HepG2 (cell line): Measurements from ENCODE around the gene CRTC2. TPM values are rescaled to one million over a fixed set of nuclear protein-coding genes. Genes with fewer than 3 reads are reported as not detected.

Experiments used
- ADNP ChIP-seq: sonication (generic); formaldehyde crosslinking; IDR thresholded peaks from 2 replicates; pipeline ENCODE4 v1.4.0; 2020; ENCODE audit warnings: missing genetic modification reagents
- HDAC2 ChIP-seq: sonication (generic); formaldehyde crosslinking; IDR thresholded peaks from 2 replicates; pipeline ENCODE4 v1.4.0; 2020; ENCODE audit warnings: missing genetic modification reagents
- PPARG ChIP-seq: conservative IDR thresholded peaks from 2 replicates; pipeline ENCODE4 v1.6.1; 2016; ENCODE audit warnings: missing biosample characterization, missing genetic modification reagents
- SP1 ChIP-seq, 2 experiments: fragments of 450-650 bp in 1 of 2; sonication (generic) in 1 of 2; formaldehyde crosslinking in 1 of 2; IDR thresholded peaks; 2 replicates each; pipeline versions ENCODE4 v1.4.0 to v1.6.1; 2016 to 2020; ENCODE audit warnings: missing genetic modification reagents in 1 of 2
- ZNF230 ChIP-seq: sonication (generic); formaldehyde crosslinking; IDR thresholded peaks from 2 replicates; pipeline ENCODE4 v1.4.0; 2020; ENCODE audit warnings: mild to moderate bottlenecking, missing genetic modification reagents
- ZNF496 ChIP-seq: sonication (generic); formaldehyde crosslinking; IDR thresholded peaks from 2 replicates; pipeline ENCODE4 v1.8.1; 2023; ENCODE audit warnings: mild to moderate bottlenecking, moderate library complexity, missing genetic modification reagents; ENCODE audit not compliant: insufficient replicate concordance
- ZNF547 ChIP-seq: sonication (generic); formaldehyde crosslinking; IDR thresholded peaks from 2 replicates; pipeline ENCODE4 v1.5.1; 2020; ENCODE audit warnings: mild to moderate bottlenecking, missing genetic modification reagents
- ZNF703 ChIP-seq: sonication (generic); formaldehyde crosslinking; IDR thresholded peaks from 2 replicates; pipeline ENCODE4 v1.5.1; 2020; ENCODE audit warnings: missing genetic modification reagents, mild to moderate bottlenecking, moderate library complexity, borderline replicate concordance
- ZSCAN22 ChIP-seq: sonication (generic); formaldehyde crosslinking; IDR thresholded peaks from 2 replicates; pipeline ENCODE4 v1.4.0; 2020; ENCODE audit warnings: mild to moderate bottlenecking, missing genetic modification reagents
- ZSCAN30 ChIP-seq: sonication (generic); formaldehyde crosslinking; IDR thresholded peaks from 2 replicates; pipeline ENCODE4 v1.5.0; 2020; ENCODE audit warnings: mild to moderate bottlenecking, missing genetic modification reagents
- polyA plus RNA-seq, 8 experiments: library from polyadenylated mRNA; depleted of rRNA in 3 of 8; stranded (reverse) in 7 of 8; unstranded in 1 of 8; fragments of >200 nt; fragmentation: Illumina TruSeq in 4 of 8; extraction: Trizol in 4 of 8; gene quantifications; 2 replicates each; pipeline versions ENCODE4 v1.2.1 to v1.2.3, GENCODE V29; 2011 to 2016; ENCODE audit warnings: low read depth in 4 of 8, missing spikeins in 1 of 8, mixed read lengths in 1 of 8; ENCODE audit not compliant: insufficient read depth in 1 of 8
- total RNA-seq, 5 experiments: library from RNA; depleted of rRNA; stranded (reverse); fragments of >200 nt; fragmentation: Illumina TruSeq; extraction: Trizol; gene quantifications; 2 replicates each; pipeline ENCODE4 v1.2.3, GENCODE V29; 2016; ENCODE audit warnings: low read depth in 1 of 5
- TF ChIP-seq, protein P1 (sequence below): sonication (generic); formaldehyde crosslinking; IDR thresholded peaks from 2 replicates; pipeline ENCODE4 v1.4.0; 2020; ENCODE audit warnings: missing genetic modification reagents, borderline replicate concordance
- TF ChIP-seq, protein P2 (sequence below): sonication (generic); formaldehyde crosslinking; IDR thresholded peaks from 2 replicates; pipeline ENCODE4 v1.8.1; 2023; ENCODE audit warnings: missing genetic modification reagents, inconsistent platforms, borderline replicate concordance
- TF ChIP-seq, protein P3 (sequence below): IDR thresholded peaks from 2 replicates; pipeline ENCODE4 v1.6.1; 2018; ENCODE audit warnings: missing genetic modification reagents, mild to moderate bottlenecking, missing compliant biosample characterization
- TF ChIP-seq, protein P4 (sequence below): sonication (generic); formaldehyde crosslinking; IDR thresholded peaks from 2 replicates; pipeline ENCODE4 v1.4.0; 2020; ENCODE audit warnings: missing genetic modification reagents

Gene CRTC2
- total and polyA plus RNA-seq, 2 of the 13 experiments (the other 11 are each of a cell fraction or from before 2014, with no cell fraction given): 6.1 to 26.7 TPM

DNA sequence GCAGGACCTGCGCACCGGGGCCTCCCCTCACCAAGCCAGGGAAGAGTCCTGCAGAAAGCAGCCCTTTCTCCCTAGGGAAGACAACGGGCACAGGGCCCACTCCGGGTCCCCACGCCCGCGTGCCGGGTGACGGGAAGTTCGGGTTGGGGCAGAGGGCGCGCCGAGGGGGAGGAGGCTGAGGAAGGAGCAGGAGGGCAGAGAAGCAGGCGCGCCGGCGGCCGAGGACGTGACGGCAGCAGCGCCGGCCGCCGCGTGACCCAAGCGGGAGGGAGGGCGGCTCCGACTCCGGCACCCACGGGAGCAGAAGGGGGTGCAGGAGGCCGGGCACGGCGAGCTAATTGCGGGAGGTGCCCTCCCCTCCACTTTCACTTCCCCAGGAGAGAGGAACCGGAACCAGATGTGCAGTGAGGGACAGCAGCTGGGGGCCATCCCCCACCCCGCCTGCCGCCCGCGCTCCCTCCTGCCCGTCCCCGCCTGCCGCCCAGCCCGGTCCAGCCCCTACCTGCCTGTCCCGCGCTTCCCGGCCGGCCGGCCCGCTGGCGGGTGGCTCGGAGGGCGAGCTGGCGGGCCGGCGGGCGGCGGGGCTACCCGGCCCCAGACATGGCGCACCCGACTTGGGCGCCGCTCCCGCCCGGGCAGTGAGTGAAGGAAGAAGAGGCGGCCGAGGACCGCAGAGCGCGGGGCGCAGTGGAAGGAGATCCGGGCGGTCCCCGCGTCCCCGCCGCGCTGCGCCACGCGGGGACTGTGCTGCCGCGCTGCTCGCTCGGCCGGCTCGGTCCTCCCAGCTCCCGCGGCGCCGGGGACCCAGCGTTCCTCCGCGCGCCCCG lies 12.4 kb downstream of the CRTC2 start (continued):
- TF ChIP-seq ZNF703 (CRISPR knock-in tag) (no peak), SP1 (IDR thresholded peaks at IDR 0.05) (no peak), SP1 (CRISPR knock-in tag; IDR thresholded peaks at IDR 0.05) (no peak), ZNF496 (CRISPR knock-in tag) (no peak), ZSCAN30 (CRISPR knock-in tag) (no peak; the same call in 1 of the 2 replicates), ZNF230 (CRISPR knock-in tag) (no peak), PPARG (CRISPR knock-in tag) (0 out of 2 replicates have a peak, but pooled peaks have one; percentile 20), ZNF547 (no peak; the same call in 1 of the 2 replicates), ADNP (no peak), ZSCAN22 (CRISPR knock-in tag) (no peak), HDAC2 (CRISPR knock-in tag) (peak; percentile 34; the same call in 1 of the 2 replicates)
- TF ChIP-seq, protein P1, sequence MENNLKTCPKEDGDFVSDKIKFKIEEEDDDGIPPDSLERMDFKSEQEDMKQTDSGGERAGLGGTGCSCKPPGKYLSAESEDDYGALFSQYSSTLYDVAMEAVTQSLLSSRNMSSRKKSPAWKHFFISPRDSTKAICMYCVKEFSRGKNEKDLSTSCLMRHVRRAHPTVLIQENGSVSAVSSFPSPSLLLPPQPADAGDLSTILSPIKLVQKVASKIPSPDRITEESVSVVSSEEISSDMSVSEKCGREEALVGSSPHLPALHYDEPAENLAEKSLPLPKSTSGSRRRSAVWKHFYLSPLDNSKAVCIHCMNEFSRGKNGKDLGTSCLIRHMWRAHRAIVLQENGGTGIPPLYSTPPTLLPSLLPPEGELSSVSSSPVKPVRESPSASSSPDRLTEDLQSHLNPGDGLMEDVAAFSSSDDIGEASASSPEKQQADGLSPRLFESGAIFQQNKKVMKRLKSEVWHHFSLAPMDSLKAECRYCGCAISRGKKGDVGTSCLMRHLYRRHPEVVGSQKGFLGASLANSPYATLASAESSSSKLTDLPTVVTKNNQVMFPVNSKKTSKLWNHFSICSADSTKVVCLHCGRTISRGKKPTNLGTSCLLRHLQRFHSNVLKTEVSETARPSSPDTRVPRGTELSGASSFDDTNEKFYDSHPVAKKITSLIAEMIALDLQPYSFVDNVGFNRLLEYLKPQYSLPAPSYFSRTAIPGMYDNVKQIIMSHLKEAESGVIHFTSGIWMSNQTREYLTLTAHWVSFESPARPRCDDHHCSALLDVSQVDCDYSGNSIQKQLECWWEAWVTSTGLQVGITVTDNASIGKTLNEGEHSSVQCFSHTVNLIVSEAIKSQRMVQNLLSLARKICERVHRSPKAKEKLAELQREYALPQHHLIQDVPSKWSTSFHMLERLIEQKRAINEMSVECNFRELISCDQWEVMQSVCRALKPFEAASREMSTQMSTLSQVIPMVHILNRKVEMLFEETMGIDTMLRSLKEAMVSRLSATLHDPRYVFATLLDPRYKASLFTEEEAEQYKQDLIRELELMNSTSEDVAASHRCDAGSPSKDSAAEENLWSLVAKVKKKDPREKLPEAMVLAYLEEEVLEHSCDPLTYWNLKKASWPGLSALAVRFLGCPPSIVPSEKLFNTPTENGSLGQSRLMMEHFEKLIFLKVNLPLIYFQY (CRISPR knock-in tag): no peak
- TF ChIP-seq, protein P2, sequence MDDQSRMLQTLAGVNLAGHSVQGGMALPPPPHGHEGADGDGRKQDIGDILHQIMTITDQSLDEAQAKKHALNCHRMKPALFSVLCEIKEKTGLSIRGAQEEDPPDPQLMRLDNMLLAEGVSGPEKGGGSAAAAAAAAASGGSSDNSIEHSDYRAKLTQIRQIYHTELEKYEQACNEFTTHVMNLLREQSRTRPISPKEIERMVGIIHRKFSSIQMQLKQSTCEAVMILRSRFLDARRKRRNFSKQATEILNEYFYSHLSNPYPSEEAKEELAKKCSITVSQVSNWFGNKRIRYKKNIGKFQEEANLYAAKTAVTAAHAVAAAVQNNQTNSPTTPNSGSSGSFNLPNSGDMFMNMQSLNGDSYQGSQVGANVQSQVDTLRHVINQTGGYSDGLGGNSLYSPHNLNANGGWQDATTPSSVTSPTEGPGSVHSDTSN (CRISPR knock-in tag): no peak
- TF ChIP-seq, protein P3, sequence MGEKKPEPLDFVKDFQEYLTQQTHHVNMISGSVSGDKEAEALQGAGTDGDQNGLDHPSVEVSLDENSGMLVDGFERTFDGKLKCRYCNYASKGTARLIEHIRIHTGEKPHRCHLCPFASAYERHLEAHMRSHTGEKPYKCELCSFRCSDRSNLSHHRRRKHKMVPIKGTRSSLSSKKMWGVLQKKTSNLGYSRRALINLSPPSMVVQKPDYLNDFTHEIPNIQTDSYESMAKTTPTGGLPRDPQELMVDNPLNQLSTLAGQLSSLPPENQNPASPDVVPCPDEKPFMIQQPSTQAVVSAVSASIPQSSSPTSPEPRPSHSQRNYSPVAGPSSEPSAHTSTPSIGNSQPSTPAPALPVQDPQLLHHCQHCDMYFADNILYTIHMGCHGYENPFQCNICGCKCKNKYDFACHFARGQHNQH: no peak; the same call in 1 of the 2 replicates
- TF ChIP-seq, protein P4, sequence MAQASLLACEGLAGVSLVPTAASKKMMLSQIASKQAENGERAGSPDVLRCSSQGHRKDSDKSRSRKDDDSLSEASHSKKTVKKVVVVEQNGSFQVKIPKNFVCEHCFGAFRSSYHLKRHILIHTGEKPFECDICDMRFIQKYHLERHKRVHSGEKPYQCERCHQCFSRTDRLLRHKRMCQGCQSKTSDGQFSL: no peak
- TF ChIP-seq, all 625 proteins: peak for 121
